ENCODE measurements around the gene SLC1A7.

SLC1A7 gene

GRCh38 chr1:53091841-53092645 lies 50.4 kb downstream of the SLC1A7 start:
- peak; percentile 19 for DNase-seq (ENCODE audit: low spot score)
- FAIRE-seq, result no peak

GRCh38 chr1:53090227-53091147 lies 52.0 kb downstream of the SLC1A7 start:
- DNase-seq (ENCODE audit: low spot score) (no peak), FAIRE-seq (no peak)

- peak; percentile 32 for DNase-seq (ENCODE audit: low spot score)
- FAIRE-seq, result no peak
Measured at GRCh38 chr1:53089478-53090226, 52.8 kb downstream of the SLC1A7 start.

- FAIRE-seq, result no peak
- DNase-seq (ENCODE audit: low spot score), result no peak
Measured at GRCh38 chr1:53088616-53089300, 53.7 kb downstream of the SLC1A7 start.

GRCh38 chr1:53087332-53088285 lies 54.8 kb downstream of the SLC1A7 start:
- no peak for FAIRE-seq
- DNase-seq (ENCODE audit: low spot score), result no peak

- FAIRE-seq, result no peak
- no peak for DNase-seq (ENCODE audit: low spot score)
Measured at GRCh38 chr1:53086491-53087070, 55.9 kb downstream of the SLC1A7 start.

- DNase-seq (ENCODE audit: low spot score) (no peak), FAIRE-seq (no peak)
Measured at GRCh38 chr1:53085405-53085804, 57.0 kb downstream of the SLC1A7 start.

GRCh38 chr1:53084589-53084971 lies 57.9 kb downstream of the SLC1A7 start:
- DNase-seq (ENCODE audit: low spot score) (no peak), FAIRE-seq (no peak)

- FAIRE-seq (no peak), DNase-seq (ENCODE audit: low spot score) (no peak)
Measured at GRCh38 chr1:53083636-53084588, 58.5 kb downstream of the SLC1A7 start.

- DNase-seq (ENCODE audit: low spot score) (no peak), FAIRE-seq (no peak)
Measured at GRCh38 chr1:53082826-53083455, 59.5 kb downstream of the SLC1A7 start.

GRCh38 chr1:53081384-53082066 lies 60.9 kb downstream of the SLC1A7 start:
- FAIRE-seq (no peak), DNase-seq (ENCODE audit: low spot score) (no peak)

GRCh38 chr1:53080769-53081168 lies 61.7 kb downstream of the SLC1A7 start:
- DNase-seq (ENCODE audit: low spot score) (no peak), FAIRE-seq (no peak)

- no peak for FAIRE-seq
- DNase-seq (ENCODE audit: low spot score), result no peak
Measured at GRCh38 chr1:53080041-53080440, 62.4 kb downstream of the SLC1A7 start.

- FAIRE-seq (no peak), DNase-seq (ENCODE audit: low spot score) (no peak)
Measured at GRCh38 chr1:53079251-53079650, 63.2 kb downstream of the SLC1A7 start.

GRCh38 chr1:53078333-53079101 lies 63.9 kb downstream of the SLC1A7 start:
- no peak for DNase-seq (ENCODE audit: low spot score)
- FAIRE-seq, result no peak

- DNase-seq (ENCODE audit: low spot score) (no peak), FAIRE-seq (no peak)
Measured at GRCh38 chr1:53077599-53077965, 64.9 kb downstream of the SLC1A7 start.

All from RCC 7860 (cell line).